Endometrial microvascular endothelial cells (primary cell): Measurements from ENCODE around the gene AP1S3. TPM values are rescaled to one million over a fixed set of nuclear protein-coding genes. Genes with fewer than 3 reads are reported as not detected.
"Not testable (repeated sequence)": the region's sequence is repeated elsewhere in the genome, so short reads cannot be mapped to it uniquely, and the experiment has no call there.

Experiments
- in situ Hi-C: cut with HindIII; loops from 2 replicates; pipeline ENCODE4 v1.10.0; 2017; ENCODE audit warnings: low sequenced_read_pairs, low pct_unique_long_range_greater_than_20kb; ENCODE audit errors: inconsistent ontology term
- total RNA-seq: library from RNA; depleted of rRNA; stranded (reverse); fragments of >200 nt; gene quantifications from one replicate; pipeline ENCODE4 v1.2.3, GENCODE V29; 2015; ENCODE audit errors: inconsistent ontology term

AP1S3 gene
- total RNA-seq, 1 donor from 2014 or later, result 18.1 TPM

DNA sequence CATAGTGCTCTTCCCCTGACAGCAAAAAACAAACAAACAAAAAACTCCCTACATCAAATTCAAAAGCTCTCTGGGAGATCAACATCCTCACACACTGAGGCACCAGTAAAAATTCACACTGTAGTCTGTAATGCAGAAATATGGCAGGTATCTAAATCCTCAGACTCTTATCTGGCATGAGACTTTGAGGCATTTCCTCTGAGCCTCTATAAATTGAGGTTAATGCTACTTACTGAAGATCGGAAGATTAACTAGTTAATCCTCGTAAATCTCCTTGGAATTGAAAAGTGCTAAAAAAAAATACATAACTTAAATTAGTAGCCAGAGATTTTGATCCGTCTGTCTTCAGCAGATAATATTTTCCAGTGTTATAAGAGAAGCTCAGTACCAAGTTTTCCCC, 65.0 kb downstream of the AP1S3 start:
- in situ Hi-C loops, result no loop called here

DNA sequence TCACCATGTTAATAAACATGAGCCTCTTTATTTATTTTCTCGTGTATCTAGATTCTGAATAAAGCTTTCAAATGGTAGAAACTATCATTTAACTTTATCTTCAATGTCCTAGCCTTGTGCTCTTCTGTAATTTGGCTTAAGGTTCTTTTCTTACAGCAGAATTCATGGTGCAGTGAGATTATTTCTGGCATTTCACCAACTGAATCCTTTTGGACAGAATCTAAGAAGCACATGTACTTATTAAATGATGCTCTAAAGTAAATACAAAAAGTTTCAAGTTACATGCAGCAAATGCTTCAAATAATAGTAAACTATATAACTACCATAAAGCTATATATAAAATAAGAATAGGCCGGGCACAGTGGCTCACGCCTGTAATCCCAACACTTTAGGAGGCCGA, 65.9 kb downstream of the AP1S3 start:
- in situ Hi-C loops, result no loop called here

DNA sequence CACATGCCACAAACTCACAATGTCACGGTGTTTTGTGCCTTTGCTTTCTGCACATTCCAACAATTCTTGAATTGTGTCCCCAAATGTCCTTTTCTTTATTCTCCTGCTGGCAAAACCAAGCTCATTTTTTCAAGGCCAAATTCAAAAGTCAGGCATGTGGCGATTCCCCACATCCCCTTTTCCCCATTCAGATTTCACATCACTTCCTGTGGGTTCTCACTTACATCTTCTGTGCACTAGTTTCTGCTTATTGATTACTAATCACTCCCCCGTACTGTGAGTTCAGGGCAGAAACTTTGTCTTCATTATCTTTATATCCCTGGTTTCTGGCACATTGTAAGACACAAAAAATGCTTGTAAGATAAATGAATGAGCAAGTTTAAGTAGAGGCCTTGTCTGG, 69.2 kb downstream of the AP1S3 start:
- in situ Hi-C loops, result no loop called here

GRCh38 chr2:223767341-223767740, 70.0 kb downstream of the AP1S3 start:
- in situ Hi-C loops, result no loop called here

DNA sequence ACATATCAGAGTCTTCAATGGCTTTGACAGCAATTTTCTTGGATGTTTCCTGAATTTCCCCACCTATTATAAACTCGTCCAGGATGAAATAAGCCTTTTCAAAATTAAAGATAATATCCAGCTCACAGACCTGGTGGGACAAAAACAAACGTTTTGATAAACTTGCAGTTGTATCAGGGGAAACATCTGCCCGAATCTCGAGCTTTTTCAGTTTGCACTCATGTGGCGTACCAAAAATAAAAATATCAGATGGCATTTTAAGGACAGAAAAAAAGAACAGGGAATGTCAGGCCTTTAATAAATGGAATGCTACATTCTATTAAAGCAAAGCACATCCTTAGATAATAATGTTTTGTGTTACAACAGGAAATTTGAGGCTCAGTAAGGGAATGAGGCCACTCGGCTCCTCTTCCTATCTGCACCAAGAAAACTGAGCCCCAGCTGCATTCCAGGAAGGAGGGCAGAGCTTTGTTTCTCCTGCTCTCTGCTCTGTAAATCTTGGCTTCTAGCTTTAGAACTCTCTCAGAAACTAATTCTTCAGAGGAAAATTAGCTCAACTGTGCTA, 72.1 kb downstream of the AP1S3 start:
- in situ Hi-C loops, result no loop called here

- in situ Hi-C loops, result no loop called here
These were observed 72.6 kb downstream of the AP1S3 start for GRCh38 chr2:223764796-223765195.

GRCh38 chr2:223762853-223763252, 74.5 kb downstream of the AP1S3 start:
- in situ Hi-C loops, result no loop called here

GRCh38 chr2:223761746-223762145, 75.6 kb downstream of the AP1S3 start:
- in situ Hi-C loops, result not testable (repeated sequence)

DNA sequence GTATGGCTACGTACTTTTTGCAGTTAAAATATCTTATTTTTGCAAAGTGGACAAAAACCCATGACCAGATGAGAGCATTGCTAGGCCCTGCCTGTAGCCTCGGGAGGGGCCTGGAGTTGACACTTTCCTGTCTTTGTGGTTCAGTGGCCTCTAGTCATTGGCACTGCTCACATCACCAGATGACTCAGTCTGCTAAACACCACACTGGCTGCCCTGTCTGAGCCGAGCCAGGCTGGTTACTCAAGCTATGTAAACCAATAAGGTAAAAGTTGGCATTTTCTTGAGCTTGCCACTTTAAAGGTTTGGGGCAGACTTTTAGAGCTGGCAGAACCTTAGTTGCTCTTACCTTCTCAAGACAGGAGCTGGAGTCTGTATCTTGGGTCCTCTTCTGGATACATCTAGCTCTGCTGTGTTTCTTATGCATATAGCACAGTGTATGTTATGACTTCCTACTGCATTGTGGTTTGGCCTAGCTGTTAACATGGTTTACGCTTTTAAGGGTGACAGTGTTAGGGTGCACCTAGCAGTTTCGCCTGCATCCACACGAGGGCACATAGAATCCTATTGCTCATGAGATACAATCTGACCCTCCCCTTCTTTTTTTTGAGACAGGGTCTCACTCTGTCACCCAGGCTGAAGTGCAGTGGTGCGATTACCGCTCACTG, 76.4 kb downstream of the AP1S3 start:
- in situ Hi-C loops, result no loop called here

DNA sequence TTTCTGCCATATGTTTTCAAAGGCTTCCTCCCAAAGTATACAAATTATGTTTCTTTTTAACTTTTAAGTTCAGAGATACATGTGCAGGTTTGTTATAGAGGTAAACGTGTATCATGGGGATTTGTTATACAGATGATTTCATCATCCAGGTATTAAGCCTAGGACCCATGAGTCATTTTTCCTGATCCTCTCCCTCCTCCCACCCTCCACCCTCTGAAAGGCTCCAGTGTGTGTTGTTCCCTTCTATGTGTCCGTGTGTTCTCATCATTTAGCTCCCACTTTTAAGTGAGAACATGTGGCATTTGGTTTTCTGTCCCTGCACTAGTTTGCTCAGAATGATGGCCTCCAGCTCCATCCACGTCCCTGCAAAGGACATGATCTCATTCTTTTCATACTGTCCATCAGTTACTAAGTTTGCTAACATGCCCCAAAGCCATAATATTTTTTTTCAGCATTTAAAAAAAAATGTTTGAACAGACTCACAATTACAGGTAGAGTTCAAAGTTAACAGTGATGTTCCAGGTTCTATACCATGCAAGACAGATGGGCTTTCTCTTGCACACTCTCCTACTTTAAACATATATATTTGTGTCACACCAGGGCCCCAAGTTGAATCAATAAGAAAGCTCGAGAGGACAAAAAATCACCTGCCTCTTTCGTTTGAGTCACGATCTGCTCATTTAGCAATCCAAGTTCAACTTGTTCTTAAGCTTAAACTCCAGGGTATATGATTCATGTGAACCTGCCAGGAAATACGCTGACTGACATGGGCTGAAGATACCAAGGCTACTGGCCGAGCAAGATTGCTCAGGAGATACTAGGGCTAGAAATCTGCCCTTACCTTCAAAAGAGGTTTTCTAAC, 77.6 kb downstream of the AP1S3 start:
- in situ Hi-C loops, result no loop called here

GRCh38 chr2:223758131-223758840, 79.1 kb downstream of the AP1S3 start:
- in situ Hi-C loops, result no loop called here

DNA sequence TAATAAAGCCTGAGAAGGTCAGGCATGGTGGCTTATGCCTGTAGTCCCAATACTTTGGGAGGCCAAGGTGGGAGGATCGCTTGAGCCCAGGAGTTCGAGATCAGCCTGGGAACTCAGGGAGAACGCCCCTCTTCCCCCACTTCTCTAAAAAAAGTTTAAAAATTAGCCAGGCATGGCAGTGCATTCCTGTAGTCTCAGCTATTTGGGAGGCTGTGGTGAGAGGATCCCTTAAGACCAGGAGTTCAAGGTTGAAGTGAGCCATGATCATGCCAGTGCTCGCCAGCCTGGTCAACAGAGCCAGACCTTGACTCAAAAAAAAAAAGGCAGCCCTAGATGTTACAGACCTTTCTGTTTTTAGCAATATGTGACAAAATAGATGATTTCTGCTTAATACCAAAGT, 83.4 kb downstream of the AP1S3 start:
- in situ Hi-C loops, result no loop called here

DNA sequence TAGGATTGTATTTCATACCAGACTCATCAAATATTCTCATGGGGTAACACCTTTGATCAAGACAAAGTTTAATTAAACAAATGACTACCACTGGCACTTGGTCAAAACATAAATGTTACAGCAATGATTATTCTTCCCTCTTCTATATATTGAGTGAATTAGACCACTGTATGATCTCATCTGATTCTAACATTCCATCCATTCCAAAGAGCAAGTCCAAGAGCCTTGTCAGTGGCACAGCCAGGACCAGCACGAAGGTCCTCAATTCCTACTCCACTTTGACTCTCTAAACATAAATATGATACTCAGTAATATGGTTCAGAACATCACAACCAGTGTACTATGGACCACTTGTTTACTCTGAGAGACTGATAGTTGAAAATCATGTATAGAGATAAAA, 86.4 kb downstream of the AP1S3 start:
- in situ Hi-C loops, result no loop called here

DNA sequence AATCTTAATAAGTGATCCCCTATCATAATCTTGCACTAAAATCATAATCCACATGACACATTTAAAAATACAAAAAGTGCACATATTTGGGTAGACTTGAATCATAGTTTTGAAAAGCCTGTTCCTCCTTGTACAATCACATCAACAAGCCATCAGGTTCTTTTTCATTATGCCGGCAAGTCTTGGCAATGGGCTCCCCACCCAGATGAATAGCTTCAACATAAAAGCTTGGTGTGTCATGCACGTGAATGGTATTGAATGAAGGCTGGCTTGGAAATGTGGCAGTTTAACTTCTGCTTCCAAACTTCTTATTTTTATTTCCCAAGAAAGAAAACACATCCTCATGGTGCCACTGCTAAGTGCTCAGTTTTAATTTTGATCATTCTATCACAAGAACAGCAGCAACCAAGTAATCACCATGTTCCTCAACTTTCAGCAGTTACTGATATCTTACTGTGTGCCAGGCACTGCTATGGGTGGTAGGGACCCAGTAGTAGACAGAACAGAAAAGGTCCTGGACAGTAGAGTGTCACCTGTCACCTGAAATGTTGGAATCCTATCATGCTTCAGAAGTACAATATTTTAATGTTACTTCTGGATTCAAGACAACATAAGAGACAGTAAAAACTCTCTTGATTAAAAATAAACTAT, 89.9 kb downstream of the AP1S3 start:
- in situ Hi-C loops, result no loop called here

- in situ Hi-C loops, result no loop called here
These were observed 90.8 kb downstream of the AP1S3 start for GRCh38 chr2:223746611-223747010.

DNA sequence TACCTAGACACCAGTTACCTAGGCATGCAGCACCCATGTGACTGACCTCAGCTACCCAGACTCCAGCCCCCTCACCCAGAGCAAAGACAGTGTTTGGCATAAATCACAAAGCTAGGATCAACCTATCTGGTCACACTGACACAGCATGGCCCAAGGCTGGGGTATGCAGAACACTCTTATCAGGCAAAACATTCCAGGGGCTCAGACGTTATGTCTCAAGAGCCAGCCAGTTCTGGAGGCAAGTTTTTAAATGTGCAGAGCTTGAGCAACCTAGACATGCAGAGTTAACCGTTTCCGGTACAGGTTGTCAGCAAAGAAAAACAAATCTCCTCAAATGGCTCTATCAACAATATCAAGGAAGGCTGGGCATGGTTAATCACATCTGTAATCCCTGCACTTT, 92.8 kb downstream of the AP1S3 start:
- in situ Hi-C loops, result no loop called here

- in situ Hi-C loops, result no loop called here
These were observed 96.7 kb downstream of the AP1S3 start for GRCh38 chr2:223740679-223741078.

GRCh38 chr2:223737207-223737606, 100.2 kb downstream of the AP1S3 start:
- in situ Hi-C loops, result no loop called here

DNA sequence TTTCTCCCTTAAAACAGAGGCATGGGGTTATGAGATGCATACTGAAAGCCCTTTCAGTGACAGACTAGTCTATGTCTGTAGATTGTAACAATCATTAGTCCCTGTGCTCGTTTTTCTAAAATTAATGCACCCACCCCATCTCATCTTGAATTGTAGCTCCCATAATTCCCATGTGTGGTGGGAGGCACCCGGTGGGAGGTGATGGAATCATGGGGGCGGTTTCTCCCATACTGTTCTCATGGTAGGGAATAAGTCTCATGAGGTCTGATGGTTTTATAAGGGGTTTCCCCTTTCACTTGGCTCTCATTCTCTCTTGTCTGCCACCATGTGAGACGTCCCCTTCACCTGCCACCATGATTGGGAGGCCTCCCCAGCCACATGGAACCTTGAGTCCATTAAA, 100.9 kb downstream of the AP1S3 start:
- in situ Hi-C loops, result no loop called here
